Gastroesophageal sphincter (tissue), 4 donors: ENCODE measurements around the gene RPL28. TPM values are rescaled to one million over a fixed set of nuclear protein-coding genes. Genes with fewer than 3 reads are reported as not detected.

Source experiments
- ATAC-seq: fragments of 150-250 bp; one replicate; pipeline ENCODE4 v1.9.1; 2016; ENCODE audit warnings: mild to moderate bottlenecking, moderate library complexity
- H3K27ac ChIP-seq, 4 donors: fragments of 200-600 bp; sonication (generic) in 3 of 4; 1 replicate in 3 of 4; 2 replicates in 1 of 4; pipeline ENCODE4 v1.5.1; 2016 to 2019
- H3K27me3 ChIP-seq: fragments of 200-600 bp; sonication (generic); one replicate; pipeline ENCODE4 v1.5.1; 2019
- H3K36me3 ChIP-seq, 2 donors: fragments of 200-600 bp; sonication (generic); one replicate each; pipeline ENCODE4 v1.5.1; 2019; ENCODE audit warnings: control low read depth in 1 of 2
- H3K4me1 ChIP-seq, 3 donors: fragments of 200-600 bp; sonication (generic); 1 replicate in 2 of 3; 2 replicates in 1 of 3; pipeline ENCODE4 v1.5.1; 2016 to 2019; ENCODE audit warnings: control low read depth in 2 of 3
- H3K4me3 ChIP-seq, 2 donors: fragments of 200-600 bp; sonication (generic); one replicate each; pipeline ENCODE4 v1.5.1; 2019; ENCODE audit warnings: mild to moderate bottlenecking in 1 of 2, moderate library complexity in 1 of 2
- H3K9me3 ChIP-seq, 3 donors: fragments of 200-600 bp; sonication (generic); one replicate each; pipeline ENCODE4 v1.5.1; 2017 to 2019; ENCODE audit warnings: control low read depth in 2 of 3
- EP300 ChIP-seq: sonication (generic); formaldehyde crosslinking; IDR thresholded peaks from one replicate; pipeline ENCODE4 v1.6.1; 2017; ENCODE audit warnings: antibody characterized with exemption, mild to moderate bottlenecking
- POLR2A ChIP-seq, 2 donors: fragments of 450-650 bp; IDR thresholded peaks; one replicate each; pipeline ENCODE4 v1.6.1; 2017; ENCODE audit warnings: antibody characterized with exemption in 2 of 2, mild to moderate bottlenecking in 2 of 2, moderate library complexity in 1 of 2
- POLR2AphosphoS5 ChIP-seq: sonication (generic); formaldehyde crosslinking; IDR thresholded peaks from one replicate; pipeline ENCODE4 v1.6.1; 2017; ENCODE audit warnings: antibody characterized with exemption
- WGBS, 2 donors: methylation state at CpG; one replicate each; pipeline ENCODE4 v1.1.5; 2018; ENCODE audit warnings: low coverage in 1 of 2; 5-methylcytosine and 5-hydroxymethylcytosine counted together
- total RNA-seq, 4 donors: library from RNA; depleted of rRNA; stranded (reverse); fragments of >200 nt; gene quantifications; one replicate each; pipeline ENCODE4 v1.1.0, GENCODE V29; 2016
- TF ChIP-seq, protein P1 (sequence below), 4 experiments: fragments of 200-600 bp in 2 of 4; fragments of 450-650 bp in 2 of 4; sonication (generic) in 1 of 4; IDR thresholded peaks; one replicate each; pipeline ENCODE4 v1.5.1; 2017 to 2019; ENCODE audit warnings: antibody characterized with exemption in 4 of 4, mild to moderate bottlenecking in 2 of 4, moderate library complexity in 2 of 4

The RPL28 gene
- total RNA-seq, 4 donors from 2014 or later: 174 to 282 (median 271) TPM

DNA sequence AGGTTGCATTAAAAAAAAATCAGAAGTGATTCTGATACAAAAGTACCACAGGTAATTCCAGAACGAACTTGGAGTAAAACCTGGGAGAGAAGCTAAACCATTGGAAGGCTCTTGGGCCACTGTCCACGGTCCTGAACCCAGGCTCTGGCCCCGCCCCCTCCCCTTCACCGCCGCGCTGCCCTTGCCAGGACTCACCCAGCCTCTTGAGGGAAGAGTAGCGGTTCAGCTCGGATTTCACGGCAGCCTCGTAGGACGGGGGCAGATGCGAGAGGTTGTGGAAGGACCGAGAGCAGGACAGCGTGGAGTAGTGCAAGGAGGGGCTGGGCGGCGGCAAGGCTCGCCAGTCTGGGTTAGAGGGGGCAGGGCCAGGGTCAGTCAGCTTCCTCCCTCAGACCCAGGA, 51.7 kb downstream of the RPL28 start:
- Histone ChIP-seq H3K9me3 (no peaks in the 10 kb centered on the region), H3K27me3 (peaks cover 89% of the 10 kb centered on the region), H3K4me3 (no peak overlapping the region), H3K4me1 (peaks cover 0 to 32% (median 2%) of the 10 kb centered on the region in 3 donors), H3K36me3 (no peaks in the 10 kb centered on the region), H3K27ac (no peak overlapping the region)
- WGBS, 2 donors: 0 to 8% methylated on average over 1 to 7 of the region's 17 CpGs
- no peak for ATAC-seq
- TF ChIP-seq, protein P1, sequence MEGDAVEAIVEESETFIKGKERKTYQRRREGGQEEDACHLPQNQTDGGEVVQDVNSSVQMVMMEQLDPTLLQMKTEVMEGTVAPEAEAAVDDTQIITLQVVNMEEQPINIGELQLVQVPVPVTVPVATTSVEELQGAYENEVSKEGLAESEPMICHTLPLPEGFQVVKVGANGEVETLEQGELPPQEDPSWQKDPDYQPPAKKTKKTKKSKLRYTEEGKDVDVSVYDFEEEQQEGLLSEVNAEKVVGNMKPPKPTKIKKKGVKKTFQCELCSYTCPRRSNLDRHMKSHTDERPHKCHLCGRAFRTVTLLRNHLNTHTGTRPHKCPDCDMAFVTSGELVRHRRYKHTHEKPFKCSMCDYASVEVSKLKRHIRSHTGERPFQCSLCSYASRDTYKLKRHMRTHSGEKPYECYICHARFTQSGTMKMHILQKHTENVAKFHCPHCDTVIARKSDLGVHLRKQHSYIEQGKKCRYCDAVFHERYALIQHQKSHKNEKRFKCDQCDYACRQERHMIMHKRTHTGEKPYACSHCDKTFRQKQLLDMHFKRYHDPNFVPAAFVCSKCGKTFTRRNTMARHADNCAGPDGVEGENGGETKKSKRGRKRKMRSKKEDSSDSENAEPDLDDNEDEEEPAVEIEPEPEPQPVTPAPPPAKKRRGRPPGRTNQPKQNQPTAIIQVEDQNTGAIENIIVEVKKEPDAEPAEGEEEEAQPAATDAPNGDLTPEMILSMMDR (IDR thresholded peaks at IDR 0.05): no peak
- TF ChIP-seq POLR2AphosphoS5 (no peak), EP300 (no peak), POLR2A (IDR thresholded peaks at IDR 0.05) (no peak)

DNA sequence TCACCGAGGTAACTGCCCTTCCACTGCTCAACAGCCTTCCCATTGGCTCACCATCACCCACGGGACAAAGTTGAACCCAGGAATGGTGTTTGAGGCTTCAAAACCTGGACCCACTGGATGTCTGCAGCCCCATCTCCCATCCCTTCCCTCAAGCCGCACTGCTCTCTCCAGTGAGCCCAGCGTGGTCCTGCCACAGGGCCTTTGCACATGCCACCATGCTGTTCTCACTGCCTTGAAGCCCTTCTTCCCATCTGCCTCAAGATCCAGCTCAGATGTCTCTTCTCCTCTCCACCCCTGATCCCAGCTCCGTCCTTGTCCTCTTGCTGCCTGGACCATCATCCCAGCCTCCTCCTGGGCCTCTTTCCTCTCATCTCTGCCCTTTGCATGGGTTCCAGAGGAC, 53.3 kb downstream of the RPL28 start:
- peaks cover 89% of the 10 kb centered on the region for H3K27me3 ChIP-seq

DNA sequence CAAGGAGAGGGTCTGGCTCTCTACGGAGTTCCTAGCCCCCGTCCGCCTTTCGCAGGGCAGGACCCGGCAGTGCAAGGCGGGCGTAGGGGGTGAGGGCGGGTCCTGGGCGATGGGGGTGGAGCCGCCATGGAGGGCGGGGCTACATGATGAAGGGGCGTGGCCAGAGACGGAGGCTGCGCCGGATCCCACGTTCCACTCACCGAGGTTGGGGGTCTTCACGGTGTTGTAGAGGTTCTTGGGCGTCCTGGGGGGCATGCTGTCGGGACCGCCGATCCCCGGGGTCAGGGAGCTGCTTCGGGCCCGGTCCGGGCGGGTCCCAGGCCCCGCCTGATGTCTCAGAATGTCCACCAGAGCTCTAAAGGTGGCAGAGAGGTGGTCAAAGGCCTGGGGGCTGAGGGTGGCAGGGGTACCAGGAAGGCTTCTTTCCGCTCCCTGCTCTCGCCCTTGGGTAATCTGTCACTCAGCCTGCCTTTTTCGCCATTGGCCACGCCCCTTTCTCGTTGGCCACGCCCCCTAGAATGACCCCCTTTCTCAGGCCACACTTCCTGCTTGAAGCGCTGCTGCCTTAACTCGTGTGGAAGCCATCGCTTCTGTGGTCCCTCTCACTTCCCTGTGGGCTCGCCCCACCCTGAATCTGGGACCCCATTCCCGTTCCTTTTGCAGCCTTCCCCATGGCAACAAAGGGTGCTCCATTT, 54.8 kb downstream of the RPL28 start:
- H3K36me3 ChIP-seq: no peaks in the 10 kb centered on the region
- ATAC-seq: no peak
- no peak overlapping the region for H3K27ac ChIP-seq
- peaks cover 0 to 35% (median 2%) of the 10 kb centered on the region in 3 donors for H3K4me1 ChIP-seq
- H3K4me3 ChIP-seq: no peak overlapping the region
- H3K27me3 ChIP-seq: peaks cover 100% of the 10 kb centered on the region
- WGBS, 2 donors: 10 to 11% methylated on average over 8 to 10 of the region's 39 CpGs
- no peaks in the 10 kb centered on the region for H3K9me3 ChIP-seq
- TF ChIP-seq, protein P1 (IDR thresholded peaks at IDR 0.05): no peak

More for the DNA sequence above, 53.3 kb downstream of the RPL28 start:
- no peak overlapping the region for H3K4me3 ChIP-seq
- 61 to 78% methylated on average over 3 to 5 of the region's 5 CpGs for WGBS, 2 donors
- ATAC-seq: no peak
- H3K36me3 ChIP-seq: no peaks in the 10 kb centered on the region
- no peaks in the 10 kb centered on the region for H3K9me3 ChIP-seq
- no peak overlapping the region for H3K27ac ChIP-seq
- TF ChIP-seq EP300 (no peak), POLR2AphosphoS5 (no peak), POLR2A (IDR thresholded peaks at IDR 0.05) (no peak)
- TF ChIP-seq, protein P1 (IDR thresholded peaks at IDR 0.05): no peak
- peaks cover 0 to 35% (median 2%) of the 10 kb centered on the region in 3 donors for H3K4me1 ChIP-seq

DNA sequence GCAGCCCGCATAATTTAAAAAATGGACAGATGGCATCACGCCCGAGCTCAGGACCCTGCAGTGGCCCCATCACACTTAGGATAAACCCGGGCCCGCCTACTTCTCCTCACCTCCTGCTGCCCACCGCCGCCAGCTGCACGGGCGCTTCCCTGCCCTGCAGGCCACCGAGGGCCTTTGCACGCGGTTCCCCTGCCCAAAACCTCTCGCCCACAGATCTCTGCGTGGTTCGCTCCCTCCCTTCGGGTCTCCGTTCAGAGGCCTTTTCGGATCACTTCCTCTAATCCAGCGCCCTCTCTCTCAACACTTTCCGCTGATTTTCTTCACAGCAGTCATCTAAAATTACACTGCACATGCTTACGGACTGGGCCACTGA, 55.6 kb downstream of the RPL28 start:
- H3K27ac ChIP-seq: no peak overlapping the region
- 6% methylated on average over 17 of the region's 21 CpGs; no CpG with 5 or more reads in 1 of the 2 donors for WGBS, 2 donors
- no peaks in the 10 kb centered on the region for H3K9me3 ChIP-seq
- H3K4me3 ChIP-seq: no peak overlapping the region
- H3K36me3 ChIP-seq: no peaks in the 10 kb centered on the region
- peaks cover 99% of the 10 kb centered on the region for H3K27me3 ChIP-seq
- no peak for TF ChIP-seq POLR2AphosphoS5
- no peak for TF ChIP-seq POLR2A (IDR thresholded peaks at IDR 0.05)
- no peak for TF ChIP-seq EP300
- ATAC-seq: no peak
- H3K4me1 ChIP-seq: peaks cover 0 to 35% (median 2%) of the 10 kb centered on the region in 3 donors

DNA sequence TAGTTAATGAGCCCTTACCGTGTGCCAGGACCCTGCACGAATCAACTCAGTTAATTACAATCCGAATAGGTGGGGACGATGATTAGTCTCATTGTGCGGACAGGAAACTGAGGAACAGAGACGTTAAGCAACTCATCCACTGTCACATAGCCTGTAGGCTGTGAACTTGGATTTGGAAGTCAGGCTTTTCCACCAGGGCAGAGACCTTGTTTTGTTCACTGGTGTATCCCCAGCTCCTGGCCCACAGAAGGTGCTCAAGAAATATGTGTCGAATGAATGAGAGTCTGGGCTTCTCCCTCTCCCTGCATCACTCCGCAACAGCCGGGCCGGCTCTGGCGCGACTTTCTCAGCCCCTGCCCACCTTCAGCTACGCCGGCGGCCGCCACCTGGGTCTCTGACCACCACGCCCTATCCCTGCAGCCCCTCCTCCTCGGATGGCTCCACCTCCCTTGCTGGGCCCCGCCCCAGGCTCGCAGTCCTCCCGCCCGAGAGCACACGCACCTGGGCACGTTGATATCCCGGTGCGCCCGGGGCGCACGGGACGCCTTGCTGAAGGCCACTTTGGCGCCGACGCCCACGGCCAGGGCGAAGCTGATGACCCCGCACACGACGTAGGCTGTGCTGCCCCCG, 56.1 kb downstream of the RPL28 start:
- ATAC-seq: no peak
- TF ChIP-seq POLR2A (IDR thresholded peaks at IDR 0.05) (no peak), POLR2AphosphoS5 (no peak), EP300 (no peak)
- TF ChIP-seq, protein P1 (IDR thresholded peaks at IDR 0.05): no peak
- Histone ChIP-seq H3K9me3 (no peaks in the 10 kb centered on the region), H3K4me1 (peaks cover 0 to 35% (median 2%) of the 10 kb centered on the region in 3 donors), H3K36me3 (no peaks in the 10 kb centered on the region), H3K27ac (no peak overlapping the region), H3K4me3 (no peak overlapping the region), H3K27me3 (peaks cover 99% of the 10 kb centered on the region)
- WGBS, 2 donors: 1% methylated on average over 13 of the region's 39 CpGs; no CpG with 5 or more reads in 1 of the 2 donors
